CMK (cell line): ENCODE results near the gene KLHDC7B.

Experiments
- DNase-seq: peaks from one replicate; pipeline ENCODE4 v3.0.0-alpha.2; 2010; ENCODE audit warnings: low read depth

Gene KLHDC7B

GRCh38 chr22:50548040-50548920, 2.6 kb downstream of the KLHDC7B start:
- DNase-seq: no peak

GRCh38 chr22:50548921-50549790, 3.5 kb downstream of the KLHDC7B start:
- DNase-seq: no peak

- DNase-seq: no peak
These were observed 4.7 kb downstream of the KLHDC7B start for GRCh38 chr22:50550395-50550794.

GRCh38 chr22:50551160-50551752, 5.6 kb downstream of the KLHDC7B start:
- DNase-seq: no peak

GRCh38 chr22:50553310-50553709, 7.6 kb downstream of the KLHDC7B start:
- no peak for DNase-seq

- DNase-seq: no peak
These were observed 11.0 kb downstream of the KLHDC7B start for GRCh38 chr22:50556703-50557102.

GRCh38 chr22:50560034-50560433, 14.3 kb downstream of the KLHDC7B start:
- DNase-seq: no peak

GRCh38 chr22:50561401-50562358, 16.0 kb downstream of the KLHDC7B start:
- no peak for DNase-seq

GRCh38 chr22:50562523-50563412, 17.1 kb downstream of the KLHDC7B start, which contains the start of gene SYCE3:
Gene SYCE3, minus strand, starts transcription at chr22:50562919. Its CDS starts 6,514 bp downstream, at chr22:50556405.
- DNase-seq: peak; percentile 86

- no peak for DNase-seq
These were observed 17.9 kb downstream of the KLHDC7B start for GRCh38 chr22:50563413-50564160.

- DNase-seq: no peak
These were observed 18.6 kb downstream of the KLHDC7B start for GRCh38 chr22:50564289-50564688.

GRCh38 chr22:50567721-50568252, 22.1 kb downstream of the KLHDC7B start:
- DNase-seq: no peak

- no peak for DNase-seq
These were observed 22.9 kb downstream of the KLHDC7B start for GRCh38 chr22:50568626-50569025.

- DNase-seq: no peak
These were observed 23.4 kb downstream of the KLHDC7B start for GRCh38 chr22:50569041-50569459.

- no peak for DNase-seq
These were observed 24.3 kb downstream of the KLHDC7B start for GRCh38 chr22:50569896-50570535.

- DNase-seq: no peak
These were observed 25.2 kb downstream of the KLHDC7B start for GRCh38 chr22:50570861-50571260.

GRCh38 chr22:50571264-50572175, 25.8 kb downstream of the KLHDC7B start:
- DNase-seq: no peak

- no peak for DNase-seq
These were observed 27.3 kb downstream of the KLHDC7B start for GRCh38 chr22:50572965-50573364.
